ENCODE measurements around the gene RPS2.

The RPS2 gene

GRCh38 chr16:1998852-1999801, 34.5 kb upstream of the RPS2 start:
- no peak for FAIRE-seq

- FAIRE-seq: no peak
Measured at GRCh38 chr16:1998360-1998835, 33.8 kb upstream of the RPS2 start.

- no peak for FAIRE-seq
Measured at GRCh38 chr16:1997494-1998359, 33.1 kb upstream of the RPS2 start.

- no peak for FAIRE-seq
Measured at GRCh38 chr16:1993731-1994131, 29.1 kb upstream of the RPS2 start.

- FAIRE-seq: no peak
Measured at GRCh38 chr16:1992704-1993317, 28.2 kb upstream of the RPS2 start.

- no peak for FAIRE-seq
Measured at GRCh38 chr16:1991948-1992703, 27.5 kb upstream of the RPS2 start.

GRCh38 chr16:1991588-1991947, 26.9 kb upstream of the RPS2 start:
- FAIRE-seq: no peak

- FAIRE-seq: no peak
Measured at GRCh38 chr16:1991135-1991551, 26.5 kb upstream of the RPS2 start.

GRCh38 chr16:1990351-1991134, 25.9 kb upstream of the RPS2 start:
- FAIRE-seq: no peak

- no peak for FAIRE-seq
Measured at GRCh38 chr16:1990101-1990350, 25.4 kb upstream of the RPS2 start.

- FAIRE-seq: no peak
Measured at GRCh38 chr16:1989209-1990100, 24.8 kb upstream of the RPS2 start, which contains the start of gene SYNGR3. TSS of gene SYNGR3 (plus strand) at chr16:1989970. CDS start at chr16:1990103, 133 bp downstream.

GRCh38 chr16:1987198-1987597, 22.6 kb upstream of the RPS2 start:
- FAIRE-seq: no peak

- FAIRE-seq: no peak
Measured at GRCh38 chr16:1985466-1986150, 21.0 kb upstream of the RPS2 start.

GRCh38 chr16:1984347-1985225, 20.0 kb upstream of the RPS2 start:
- FAIRE-seq: no peak

- FAIRE-seq: no peak
Measured at GRCh38 chr16:1983544-1984346, 19.1 kb upstream of the RPS2 start, which contains the start of gene GFER. TSS of gene GFER (plus strand) at chr16:1984193. CDS start at chr16:1984219, 26 bp downstream.

GRCh38 chr16:1982991-1983543, 18.4 kb upstream of the RPS2 start:
- FAIRE-seq: no peak

GRCh38 chr16:1982013-1982433, 17.4 kb upstream of the RPS2 start:
- FAIRE-seq: no peak

- no peak for FAIRE-seq
Measured at GRCh38 chr16:1981398-1981836, 16.8 kb upstream of the RPS2 start, which contains the start of gene NOXO1. TSS of gene NOXO1 (minus strand) at chr16:1981469. CDS start at chr16:1981179, 290 bp downstream.
